ENCODE measurements around the gene SCRN3. TPM values are rescaled to one million over a fixed set of nuclear protein-coding genes. Genes with fewer than 3 reads are reported as not detected.

Gene SCRN3
- total RNA-seq, 1 donor from 2014 or later, result 27.5 TPM

Other genes starting within 250 kb of the SCRN3 start
- 80.9 TPM for gene OLA1, start 147.2 kb upstream of the SCRN3 start, total RNA-seq
- 0.81 TPM for gene SP9, start 60.8 kb upstream of the SCRN3 start, total RNA-seq
- 5.5 TPM for gene GPR155, start 91.3 kb downstream of the SCRN3 start, total RNA-seq
- 35.7 TPM for gene WIPF1, start 202.1 kb downstream of the SCRN3 start, total RNA-seq

Data from ureter (tissue), 1 donor.